Retinal pigment epithelial cell (primary cell): Measurements from ENCODE around the gene CDH9.

Experiments used
- DNase-seq: peaks from one replicate; pipeline ENCODE4 v3.0.0-alpha.2; 2010; ENCODE audit warnings: low read depth
- H3K4me3 ChIP-seq: 2 replicates; pipeline ENCODE4 v1.5.1; 2011; ENCODE audit warnings: mild to moderate bottlenecking, low read length, control low read depth, moderate library complexity
- CTCF ChIP-seq: conservative IDR thresholded peaks from 2 replicates; pipeline ENCODE4 v1.5.1; 2011; ENCODE audit warnings: low read depth, low read length, control low read depth, inconsistent platforms

CDH9 gene

GRCh38 chr5:26847041-26847736 is 191.2 kb downstream of the CDH9 start:
- DNase-seq = no peak
- no peak overlapping the region for H3K4me3 ChIP-seq
- TF ChIP-seq CTCF = no peak

DNA sequence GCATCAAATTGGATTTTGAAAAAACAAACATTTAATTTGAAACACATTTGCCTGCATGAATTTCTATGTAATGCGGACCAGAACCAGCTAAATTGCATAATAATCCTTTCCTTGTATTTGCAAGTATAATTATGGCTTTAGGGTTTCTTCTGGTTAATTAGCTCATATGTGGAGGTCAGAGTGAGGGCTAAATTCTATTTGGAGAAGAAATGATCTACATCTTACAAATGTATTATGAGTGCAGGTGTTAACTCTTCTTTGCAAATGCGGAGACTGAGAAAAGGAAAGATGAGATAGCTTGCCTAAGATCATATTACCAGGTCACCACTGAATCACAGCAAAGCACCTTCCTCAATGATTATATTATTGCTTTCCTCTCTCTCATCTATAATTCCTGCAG is 194.7 kb downstream of the CDH9 start:
- no peak overlapping the region for H3K4me3 ChIP-seq
- DNase-seq = no peak
- no peak for TF ChIP-seq CTCF

DNA sequence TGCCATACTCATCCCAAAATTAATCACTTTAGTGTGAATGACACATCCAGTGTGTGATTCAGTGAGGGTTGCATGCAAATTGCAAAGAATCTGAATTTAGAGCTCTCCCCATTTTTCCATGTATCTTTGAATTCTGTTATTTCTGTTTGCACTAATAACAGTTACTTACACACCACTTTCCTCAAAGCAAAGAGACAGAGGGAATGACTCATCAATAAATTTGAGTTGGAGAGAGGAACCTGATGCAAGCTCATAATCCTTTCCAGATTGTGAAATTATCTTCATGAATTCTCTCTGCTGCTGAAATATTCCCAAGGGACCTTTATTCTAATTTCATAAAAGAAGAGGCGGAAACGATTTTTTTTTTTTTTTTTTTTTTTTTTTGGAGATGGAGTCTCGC is 204.8 kb downstream of the CDH9 start:
- no peak for TF ChIP-seq CTCF
- no peak for DNase-seq
- H3K4me3 ChIP-seq = no peak overlapping the region
